Measurements from ENCODE around the gene WDR48.

The WDR48 gene

GRCh38 chr3:39140341-39140971, 88.6 kb downstream of the WDR48 start:
- no peak for DNase-seq

GRCh38 chr3:39141171-39141995, 89.6 kb downstream of the WDR48 start:
- peak in 1 of 2 experiments; percentile 49 for DNase-seq

- DNase-seq: peak; percentile 92 to 96
Measured at GRCh38 chr3:39142067-39142466, 90.3 kb downstream of the WDR48 start.

GRCh38 chr3:39143051-39143885, 91.5 kb downstream of the WDR48 start:
- DNase-seq: no peak

GRCh38 chr3:39144095-39144747, 92.4 kb downstream of the WDR48 start:
- peak; percentile 74 to 91 for DNase-seq

GRCh38 chr3:39144748-39145380, 93.0 kb downstream of the WDR48 start:
- no peak for DNase-seq

- DNase-seq: no peak
Measured at GRCh38 chr3:39146083-39146501, 94.3 kb downstream of the WDR48 start.
